T-helper 1 cell (primary cell): Measurements from ENCODE around the gene SLC7A1.
A peak's percentile ranks its signal among the peaks of the same experiment; 100 is the strongest.

Experiments
- DNase-seq, 5 donors: peaks; one replicate each; pipeline ENCODE4 v3.0.0-alpha.2; 2012 to 2020

Gene SLC7A1

GRCh38 chr13:29508130-29508875 lies 87.2 kb downstream of the SLC7A1 start:
- peak; percentile 46 to 65 (median 56) for DNase-seq

GRCh38 chr13:29507356-29507755 lies 88.1 kb downstream of the SLC7A1 start:
- DNase-seq, result no peak

DNA sequence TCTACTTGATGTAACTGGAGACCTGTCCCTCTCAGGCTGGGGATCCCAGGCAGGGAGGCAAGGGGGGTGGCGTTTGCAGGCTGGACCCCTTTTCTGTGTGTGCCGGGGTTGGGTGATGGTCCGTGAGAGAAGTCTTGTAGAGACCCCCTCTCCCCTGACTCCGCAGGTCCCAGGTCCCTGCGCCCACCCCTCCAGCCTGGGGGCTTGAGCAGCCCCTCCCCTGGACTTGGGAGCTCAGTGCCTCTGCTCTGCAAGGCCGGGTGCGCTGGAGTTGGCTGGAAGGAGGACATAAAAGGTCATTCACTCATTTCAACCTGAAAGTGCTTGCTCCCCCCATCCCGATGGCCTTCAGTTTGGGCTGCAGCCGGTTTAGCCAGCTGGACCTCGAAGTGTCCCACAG lies 89.5 kb downstream of the SLC7A1 start:
- DNase-seq, result no peak

DNA sequence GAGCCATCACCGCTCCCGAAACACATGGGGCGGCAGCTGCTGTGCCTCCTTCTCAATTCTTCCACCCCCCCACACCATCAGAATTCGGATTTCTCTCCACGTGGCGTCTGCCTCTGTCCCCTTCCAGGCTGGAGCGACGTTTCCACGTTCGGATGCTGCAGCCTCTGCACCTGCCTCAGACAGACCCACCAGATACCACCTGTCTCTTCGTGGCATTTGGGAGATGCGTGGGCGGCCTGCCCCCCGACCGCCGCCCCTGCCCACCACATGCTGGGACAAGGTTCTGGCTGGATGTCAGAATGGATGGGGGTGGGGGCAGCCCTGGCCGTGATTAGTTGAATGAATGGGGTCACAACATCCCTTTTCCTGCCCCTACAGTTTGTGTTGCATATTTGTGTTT lies 90.0 kb downstream of the SLC7A1 start:
- DNase-seq, result no peak

- no peak for DNase-seq
Measured at GRCh38 chr13:29504691-29505090, 90.8 kb downstream of the SLC7A1 start.

GRCh38 chr13:29503041-29503837 lies 92.2 kb downstream of the SLC7A1 start:
- DNase-seq, result no peak

DNA sequence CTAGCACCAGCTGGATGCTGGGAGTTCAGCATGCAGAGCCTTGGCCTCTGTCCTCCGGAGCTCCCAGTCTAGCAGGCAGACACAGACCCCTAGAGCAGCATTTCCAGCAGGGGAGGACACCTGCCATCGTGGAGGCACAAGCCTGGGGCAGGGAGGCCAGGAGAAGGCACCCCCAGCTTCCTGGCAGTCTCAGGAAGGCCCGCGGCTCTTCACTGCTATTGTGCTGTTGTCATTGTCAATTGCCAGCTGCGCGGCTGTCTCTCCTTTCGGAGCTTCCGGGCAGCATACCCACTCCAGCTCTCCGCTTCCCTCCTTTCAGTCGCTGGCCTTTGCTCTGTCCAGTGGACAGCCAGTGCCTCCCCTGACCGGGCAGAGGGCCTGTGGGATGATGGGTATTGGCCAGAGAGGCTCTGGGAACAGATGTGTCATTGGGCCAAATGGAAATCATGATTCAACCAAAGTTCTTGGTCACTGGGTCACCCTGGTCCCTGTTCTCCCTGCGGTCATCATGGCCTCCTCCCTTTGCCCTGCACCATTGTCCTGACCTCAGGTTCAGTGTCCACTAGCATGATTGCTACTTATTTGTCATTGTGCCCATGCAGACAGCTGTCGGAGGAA lies 93.0 kb downstream of the SLC7A1 start:
- no peak for DNase-seq

DNA sequence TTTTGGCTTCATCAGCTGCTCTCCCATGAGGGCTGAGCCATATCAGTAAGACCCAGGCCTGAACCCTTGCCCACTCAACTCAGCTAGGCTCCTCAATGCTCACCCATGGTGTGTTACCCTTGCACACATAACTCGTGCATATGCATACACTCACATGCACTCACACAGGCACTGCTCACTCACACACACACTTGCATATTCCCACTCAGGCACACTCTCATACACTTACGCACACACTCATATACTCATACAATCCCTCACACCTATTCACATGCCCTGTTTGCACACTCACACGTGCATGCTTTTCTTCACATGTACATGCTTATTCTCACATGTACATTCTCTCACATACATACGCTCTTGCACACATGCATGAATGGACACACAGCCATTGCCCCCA lies 93.8 kb downstream of the SLC7A1 start:
- no peak for DNase-seq

DNA sequence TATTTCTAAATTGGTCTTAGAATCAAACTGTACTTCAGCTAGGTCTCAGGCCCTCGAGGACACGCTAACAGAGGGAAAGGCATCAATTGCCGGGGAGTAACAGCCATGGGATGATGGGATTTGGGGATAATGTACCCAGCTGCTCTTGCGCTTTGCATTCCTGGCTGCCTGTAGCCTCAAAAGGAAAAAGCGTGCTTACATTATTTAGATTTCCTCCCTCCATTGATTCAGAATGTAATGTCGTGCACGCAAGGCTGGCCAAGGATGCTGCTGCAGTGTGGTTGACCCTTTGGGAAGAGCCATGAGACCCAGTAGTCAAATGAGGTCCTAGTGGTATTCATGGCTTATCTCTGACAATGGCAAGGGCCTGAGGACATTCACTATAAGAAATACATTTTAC lies 95.1 kb downstream of the SLC7A1 start:
- DNase-seq, result no peak

GRCh38 chr13:29499506-29500165 lies 95.9 kb downstream of the SLC7A1 start:
- no peak for DNase-seq

DNA sequence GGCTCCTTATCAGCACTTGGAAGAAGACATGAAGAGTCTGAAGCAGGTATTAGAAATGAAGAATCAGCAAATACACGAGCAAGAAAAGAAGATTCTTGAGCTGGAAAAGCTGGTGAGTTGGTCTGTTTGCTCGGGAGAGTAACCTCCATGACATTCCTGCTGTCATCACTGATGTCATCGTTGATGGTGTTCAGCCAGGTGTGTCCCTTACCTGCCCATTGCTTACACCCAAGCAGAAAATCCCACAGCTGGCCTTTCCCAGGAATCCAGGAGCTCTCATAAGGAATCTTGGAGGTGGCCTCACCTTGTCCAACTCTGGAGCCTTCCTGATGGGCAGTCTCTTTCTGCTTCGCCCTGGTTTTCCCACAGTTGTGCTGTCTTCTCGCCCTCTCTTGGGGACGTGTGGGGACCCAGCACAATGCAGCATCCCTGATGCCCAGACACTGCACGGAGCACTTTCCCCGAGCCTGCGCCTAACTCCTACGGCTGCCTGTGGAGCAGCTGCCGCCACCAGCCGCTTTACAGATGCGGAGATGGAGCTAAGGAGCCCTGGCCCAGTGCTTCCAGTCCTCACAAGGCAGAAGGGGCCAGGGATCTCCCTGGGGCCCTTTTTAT lies 97.0 kb downstream of the SLC7A1 start:
- no peak for DNase-seq

DNA sequence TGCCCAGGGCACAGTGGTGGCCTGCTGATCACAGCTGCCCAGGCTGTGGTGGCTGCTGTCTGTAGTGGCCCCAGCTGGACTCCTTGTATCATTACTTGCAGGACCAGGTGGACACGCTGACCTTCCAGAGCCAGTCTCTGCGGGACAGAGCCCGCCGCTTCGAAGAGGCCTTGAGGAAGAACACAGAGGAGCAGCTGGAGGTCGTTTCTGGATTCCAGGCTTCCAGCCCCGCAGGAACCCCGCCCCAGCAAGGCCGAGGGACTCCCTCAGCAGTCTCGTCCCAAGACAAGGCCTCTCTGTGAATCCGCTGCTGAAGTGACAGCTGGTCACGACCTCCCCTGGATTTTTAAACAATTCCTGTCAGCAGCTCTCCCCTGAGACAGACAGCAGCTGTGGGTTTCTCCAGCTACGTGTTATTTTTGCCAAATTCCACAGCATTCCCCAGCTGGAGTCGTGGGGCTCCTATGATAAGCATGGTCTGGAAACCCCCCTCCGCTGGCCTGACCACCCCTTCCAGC lies 98.3 kb downstream of the SLC7A1 start:
- DNase-seq, result no peak

- DNase-seq, result no peak
Measured at GRCh38 chr13:29496241-29496712, 99.2 kb downstream of the SLC7A1 start.

- DNase-seq, result no peak
Measured at GRCh38 chr13:29494520-29494919, 101.0 kb downstream of the SLC7A1 start.

DNA sequence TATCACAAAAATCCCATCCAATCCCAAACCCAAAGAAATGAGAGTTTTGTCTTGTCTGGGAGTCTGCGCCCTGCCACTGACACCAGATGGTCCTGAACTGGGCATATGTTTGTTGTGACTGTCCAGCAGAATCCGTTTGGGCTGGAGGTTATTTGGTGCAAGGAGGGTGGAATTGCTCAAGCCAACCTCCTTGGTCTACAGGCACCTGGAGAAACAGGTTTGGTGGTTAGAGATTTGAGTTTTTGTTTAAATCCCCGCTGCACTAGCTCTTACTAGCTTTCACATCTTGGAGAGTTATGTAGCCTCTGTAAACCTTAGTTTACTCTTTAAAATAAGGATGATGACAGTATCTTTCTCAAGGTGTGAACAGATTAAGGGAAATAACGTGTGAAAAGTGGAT lies 101.7 kb downstream of the SLC7A1 start:
- no peak for DNase-seq

DNA sequence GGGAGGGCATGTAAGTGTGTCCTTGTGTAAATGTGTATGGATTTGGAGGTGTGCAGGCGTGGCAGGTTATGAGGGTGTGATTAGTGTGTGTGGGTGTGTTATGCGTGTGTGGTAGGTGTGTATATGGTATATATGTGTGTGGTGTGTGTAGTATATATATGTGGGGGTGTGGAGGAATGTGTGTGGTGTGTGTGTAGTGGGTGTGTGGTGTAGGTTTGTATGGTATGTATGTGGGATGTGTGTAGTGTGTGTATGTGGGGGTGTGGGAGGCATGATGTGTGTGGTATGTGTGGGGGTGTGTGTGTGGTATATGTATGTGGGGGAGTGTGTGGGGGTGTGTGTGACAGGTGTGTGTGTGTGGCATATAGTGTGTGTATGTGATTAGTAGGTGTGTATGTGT lies 104.2 kb downstream of the SLC7A1 start:
- no peak for DNase-seq

DNA sequence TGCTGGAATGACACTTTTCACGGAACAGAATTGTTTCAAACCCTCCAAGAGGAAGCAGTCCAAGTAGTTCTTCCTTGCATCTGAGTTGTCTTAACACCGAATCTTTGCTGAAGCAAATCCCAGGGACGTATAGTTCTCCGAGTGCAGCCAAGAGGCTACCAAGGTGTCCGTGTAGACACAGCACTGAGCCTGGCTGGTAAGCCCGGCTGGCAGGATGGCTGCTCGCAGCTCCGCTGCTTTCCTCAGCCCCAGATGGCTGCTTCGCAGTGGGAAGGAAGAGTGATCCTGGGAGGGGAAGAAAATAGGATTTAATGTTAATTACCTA lies 105.0 kb downstream of the SLC7A1 start:
- no peak for DNase-seq

- no peak for DNase-seq
Measured at GRCh38 chr13:29489650-29490560, 105.6 kb downstream of the SLC7A1 start.

DNA sequence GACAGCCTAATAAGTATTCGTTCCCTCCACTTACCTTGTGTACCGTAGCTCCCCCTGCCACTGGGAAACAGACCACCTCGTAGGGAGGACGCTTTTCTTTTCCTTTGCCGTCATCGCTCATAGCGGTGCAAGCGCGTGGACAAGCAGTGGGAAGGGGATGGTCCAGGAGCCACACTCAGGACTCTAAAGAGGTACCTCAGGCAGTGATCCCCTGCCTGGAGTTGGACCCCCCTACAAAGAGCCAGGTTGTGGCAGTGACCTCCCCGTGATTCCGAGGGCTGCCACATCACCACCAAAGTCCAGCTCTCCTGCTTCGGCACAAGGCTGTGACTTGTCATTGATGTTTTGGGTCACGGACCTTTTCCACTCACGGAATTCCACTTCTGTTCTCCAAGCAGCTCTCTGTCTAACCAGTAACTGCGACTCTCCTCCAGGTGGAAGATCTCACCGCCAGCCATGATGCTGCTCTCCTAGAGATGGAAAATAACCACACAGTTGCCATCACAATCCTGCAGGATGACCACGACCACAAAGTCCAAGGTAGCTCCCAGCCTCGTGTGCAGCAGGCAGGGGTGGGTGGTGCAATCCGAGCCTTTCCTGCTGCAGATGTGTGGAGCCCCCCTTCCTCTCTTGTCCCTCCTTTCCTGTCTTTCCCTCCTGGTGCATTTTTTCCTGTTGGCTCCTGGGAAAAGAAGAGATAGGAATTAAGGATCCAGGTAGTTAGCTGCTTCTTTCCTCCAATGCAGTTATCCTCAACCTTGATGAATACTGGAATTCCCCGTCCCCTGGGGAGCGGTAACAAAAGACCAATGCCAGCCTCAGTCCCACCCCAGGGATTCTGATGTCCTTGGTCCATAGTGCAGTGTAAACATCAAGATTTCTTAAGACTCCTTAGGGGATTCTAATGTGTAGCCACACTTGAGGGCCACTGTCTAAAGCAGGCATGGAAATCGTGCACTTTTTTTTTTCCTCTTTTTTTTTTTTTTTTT lies 107.7 kb downstream of the SLC7A1 start:
- no peak for DNase-seq

DNA sequence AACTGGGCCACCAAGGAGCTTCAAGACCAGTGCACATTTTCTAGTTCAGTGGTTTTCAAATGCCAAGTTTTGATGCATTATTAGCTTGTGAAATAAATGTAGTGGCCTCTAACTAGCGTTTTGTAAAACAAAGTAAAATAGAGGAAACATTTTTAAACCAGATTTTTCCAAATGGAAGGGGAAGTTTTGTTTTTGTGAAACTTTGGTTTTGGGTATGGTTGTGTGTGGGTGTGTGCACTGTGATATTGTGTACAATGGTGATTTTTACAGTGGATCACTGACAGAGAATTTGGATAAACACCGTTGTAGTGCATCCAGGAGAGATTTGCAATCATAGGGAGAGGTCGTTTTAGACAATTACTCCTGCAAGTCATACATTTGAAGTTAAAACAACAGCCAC lies 108.9 kb downstream of the SLC7A1 start:
- no peak for DNase-seq
